Keratinocyte (primary cell): Measurements from ENCODE around the gene TLX2. TPM values are rescaled to one million over a fixed set of nuclear protein-coding genes. Genes with fewer than 3 reads are reported as not detected.

Experiments
- DNase-seq: peaks from one replicate; pipeline ENCODE4 v3.0.0-alpha.2; 2011; ENCODE audit warnings: low read depth, missing footprints, low spot score
- FAIRE-seq: peaks from 2 replicates; lab custom pipeline; 2011; peaks lifted over from hg19 to GRCh38; lab: Jason Lieb, UNC
- H2AFZ ChIP-seq: 2 replicates; pipeline ENCODE4 v1.6.0; 2012; ENCODE audit warnings: low read length, control low read depth, inconsistent platforms; ENCODE audit not compliant: control insufficient read depth
- H3K27ac ChIP-seq: 2 replicates; pipeline ENCODE4 v1.5.1; 2011; ENCODE audit warnings: low read length; ENCODE audit not compliant: control insufficient read depth, insufficient read depth
- H3K27me3 ChIP-seq: 3 replicates; pipeline ENCODE4 v1.6.0; 2011; ENCODE audit warnings: low read length; ENCODE audit not compliant: control insufficient read depth, insufficient read depth; ENCODE audit errors: extremely low read depth
- H3K36me3 ChIP-seq, 2 experiments: 2 replicates in 1 of 2; 3 replicates in 1 of 2; pipeline ENCODE4 v1.5.1; 2011; ENCODE audit warnings: low read length in 2 of 2, mild to moderate bottlenecking in 1 of 2; ENCODE audit not compliant: control insufficient read depth in 2 of 2, insufficient read depth in 2 of 2; ENCODE audit errors: extremely low read depth in 1 of 2
- H3K4me1 ChIP-seq: 3 replicates; pipeline ENCODE4 v1.5.1; 2011; ENCODE audit warnings: low read length; ENCODE audit not compliant: control insufficient read depth, insufficient read depth; ENCODE audit errors: extremely low read depth
- H3K4me2 ChIP-seq: 3 replicates; pipeline ENCODE4 v1.6.0; 2011; ENCODE audit warnings: low read depth, low read length; ENCODE audit not compliant: control insufficient read depth, insufficient read depth; ENCODE audit errors: extremely low read depth
- H3K4me3 ChIP-seq, 3 experiments: fragments of 200-600 bp in 1 of 3; sonication (generic) in 1 of 3; 2 replicates in 2 of 3; 3 replicates in 1 of 3; pipeline ENCODE4 v1.5.1; 2011 to 2016; ENCODE audit warnings: low read length in 3 of 3, mild to moderate bottlenecking in 3 of 3, control low read depth in 2 of 3, inconsistent platforms in 1 of 3, low read depth in 1 of 3, mixed read lengths in 1 of 3, mixed run types in 1 of 3, moderate library complexity in 1 of 3; ENCODE audit not compliant: control insufficient read depth in 2 of 3, insufficient read depth in 2 of 3; ENCODE audit errors: extremely low read depth in 1 of 3
- H3K79me2 ChIP-seq: 2 replicates; pipeline ENCODE4 v1.6.0; 2012; ENCODE audit warnings: low read length; ENCODE audit not compliant: control insufficient read depth, insufficient read depth
- H3K9ac ChIP-seq: 3 replicates; pipeline ENCODE4 v1.6.0; 2011; ENCODE audit warnings: low read length; ENCODE audit not compliant: control insufficient read depth, insufficient read depth; ENCODE audit errors: extremely low read depth
- H3K9me1 ChIP-seq: 3 replicates; pipeline ENCODE4 v1.6.0; 2011; ENCODE audit warnings: low read length; ENCODE audit not compliant: control insufficient read depth, insufficient read depth; ENCODE audit errors: extremely low read depth
- H3K9me3 ChIP-seq: 2 replicates; pipeline ENCODE4 v1.5.1; 2012; ENCODE audit warnings: low read depth, low read length; ENCODE audit not compliant: control insufficient read depth
- H4K20me1 ChIP-seq: 3 replicates; pipeline ENCODE4 v1.6.0; 2011; ENCODE audit warnings: low read length; ENCODE audit not compliant: control insufficient read depth, insufficient read depth; ENCODE audit errors: extremely low read depth
- EZH2 ChIP-seq: IDR thresholded peaks from one replicate; pipeline ENCODE4 v1.6.1; 2012; ENCODE audit warnings: inconsistent platforms, mild to moderate bottlenecking, low read length, moderate library complexity
- dilution Hi-C: fragments of 300-500 bp; cut with MboI; formaldehyde crosslinking; loops from one replicate; pipeline ENCODE4 v1.7.0; 2020; ENCODE audit warnings: low sequenced_read_pairs; ENCODE audit not compliant: extremely low pct_ligation_motif_present
- polyA plus RNA-seq, 5 experiments: library from polyadenylated mRNA; depleted of rRNA in 3 of 5; stranded (reverse) in 3 of 5; stranded (forward) in 1 of 5; unstranded in 1 of 5; fragments of >200 nt; gene quantifications; 1 replicate in 1 of 5; 2 replicates in 3 of 5; 3 replicates in 1 of 5; pipeline versions ENCODE4 v1.2.1 to v1.2.3, GENCODE V29; 2011 to 2012; ENCODE audit warnings: missing spikeins in 2 of 5, low read depth in 1 of 5, low replicate concordance in 1 of 5
- TF ChIP-seq, protein P1 (sequence below), 3 experiments: IDR thresholded peaks in 1 of 3; conservative IDR thresholded peaks in 1 of 3; optimal IDR thresholded peaks in 1 of 3; 2 replicates in 2 of 3; 3 replicates in 1 of 3; pipeline versions ENCODE3 to v1.5.1; 2011; ENCODE audit warnings: low read length in 3 of 3, mild to moderate bottlenecking in 3 of 3, moderate library complexity in 2 of 3, control low read depth in 1 of 3, inconsistent platforms in 1 of 3; ENCODE audit not compliant: insufficient read depth in 2 of 3; ENCODE audit errors: extremely low read depth in 1 of 3

TLX2 gene
- polyA plus RNA-seq, 1 donor (not counting 4 experiments of a cell fraction or from before 2014, with no cell fraction given) = not detected

GRCh38 chr2:74510272-74510671, 4.0 kb upstream of the TLX2 start:
- DNase-seq = no peak
- peaks cover 45% of the 10 kb centered on the region for H3K27me3 ChIP-seq
- H3K79me2 ChIP-seq = peaks cover 16% of the 10 kb centered on the region
- no peaks in the 10 kb centered on the region for H3K9me3 ChIP-seq
- peaks cover 18% of the 10 kb centered on the region for H3K4me1 ChIP-seq
- H3K27ac ChIP-seq = no peak overlapping the region
- dilution Hi-C loops = no loop called here
- TF ChIP-seq EZH2 = no peak
- TF ChIP-seq, protein P1, sequence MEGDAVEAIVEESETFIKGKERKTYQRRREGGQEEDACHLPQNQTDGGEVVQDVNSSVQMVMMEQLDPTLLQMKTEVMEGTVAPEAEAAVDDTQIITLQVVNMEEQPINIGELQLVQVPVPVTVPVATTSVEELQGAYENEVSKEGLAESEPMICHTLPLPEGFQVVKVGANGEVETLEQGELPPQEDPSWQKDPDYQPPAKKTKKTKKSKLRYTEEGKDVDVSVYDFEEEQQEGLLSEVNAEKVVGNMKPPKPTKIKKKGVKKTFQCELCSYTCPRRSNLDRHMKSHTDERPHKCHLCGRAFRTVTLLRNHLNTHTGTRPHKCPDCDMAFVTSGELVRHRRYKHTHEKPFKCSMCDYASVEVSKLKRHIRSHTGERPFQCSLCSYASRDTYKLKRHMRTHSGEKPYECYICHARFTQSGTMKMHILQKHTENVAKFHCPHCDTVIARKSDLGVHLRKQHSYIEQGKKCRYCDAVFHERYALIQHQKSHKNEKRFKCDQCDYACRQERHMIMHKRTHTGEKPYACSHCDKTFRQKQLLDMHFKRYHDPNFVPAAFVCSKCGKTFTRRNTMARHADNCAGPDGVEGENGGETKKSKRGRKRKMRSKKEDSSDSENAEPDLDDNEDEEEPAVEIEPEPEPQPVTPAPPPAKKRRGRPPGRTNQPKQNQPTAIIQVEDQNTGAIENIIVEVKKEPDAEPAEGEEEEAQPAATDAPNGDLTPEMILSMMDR (optimal IDR thresholded peaks at IDR 0.05 in 1 of 3, IDR thresholded peaks at IDR 0.05 in 1 of 3, conservative IDR thresholded peaks at IDR 0.05 in 1 of 3; ENCODE audit: extremely low read depth in 1 of 3, insufficient read depth in 2 of 3, low read length in 3 of 3) = no peak
- no peak overlapping the region for H3K4me2 ChIP-seq
- H3K9ac ChIP-seq = no peak overlapping the region
- H3K36me3 ChIP-seq = peaks cover 2 to 7% of the 10 kb centered on the region in 2 experiments
- H4K20me1 ChIP-seq = no peaks in the 10 kb centered on the region
- H3K9me1 ChIP-seq = no peaks in the 10 kb centered on the region
- no peak overlapping the region for H2AFZ ChIP-seq
- FAIRE-seq = no peak
- no peak overlapping the region for H3K4me3 ChIP-seq

- TF ChIP-seq, protein P1 (optimal IDR thresholded peaks at IDR 0.05 in 1 of 3, IDR thresholded peaks at IDR 0.05 in 1 of 3, conservative IDR thresholded peaks at IDR 0.05 in 1 of 3; ENCODE audit: extremely low read depth in 1 of 3, insufficient read depth in 2 of 3, low read length in 3 of 3) = no peak
- peak; percentile 32 for TF ChIP-seq EZH2
- no peak overlapping the region for H3K9ac ChIP-seq
- H2AFZ ChIP-seq = no peak overlapping the region
- H3K9me3 ChIP-seq = no peaks in the 10 kb centered on the region
- H3K27ac ChIP-seq = no peak overlapping the region
- H3K27me3 ChIP-seq = peaks cover 56% of the 10 kb centered on the region
- peaks cover 12% of the 10 kb centered on the region for H3K4me1 ChIP-seq
- no peak overlapping the region for H3K4me2 ChIP-seq
- no peaks in the 10 kb centered on the region for H3K36me3 ChIP-seq
- dilution Hi-C loops = no loop called here
- H3K4me3 ChIP-seq = no peak overlapping the region
- peaks cover 8% of the 10 kb centered on the region for H3K79me2 ChIP-seq
- DNase-seq (no peak), FAIRE-seq (no peak)
- no peaks in the 10 kb centered on the region for H3K9me1 ChIP-seq
- no peaks in the 10 kb centered on the region for H4K20me1 ChIP-seq
Measured at GRCh38 chr2:74511104-74511989, 2.9 kb upstream of the TLX2 start.
